Mammary epithelial cell (primary cell): ENCODE data around the gene RAB11FIP5.

ENCODE experiments used
- CTCF ChIP-seq, 2 donors: IDR thresholded peaks in 1 of 2; conservative IDR thresholded peaks in 1 of 2; 2 replicates each; pipeline ENCODE4 v1.5.1; 2011 to 2012; ENCODE audit warnings: inconsistent platforms in 2 of 2, low read length in 2 of 2, mild to moderate bottlenecking in 2 of 2, control low read depth in 1 of 2, low read depth in 1 of 2; ENCODE audit not compliant: insufficient read depth in 1 of 2; ENCODE audit errors: extremely low read depth in 1 of 2
- EZH2 ChIP-seq: IDR thresholded peaks from 2 replicates; pipeline ENCODE4 v1.6.1; 2012; ENCODE audit warnings: low read length, inconsistent platforms, borderline replicate concordance

GRCh38 chr2:73043929-73044832 is 68.6 kb downstream of the RAB11FIP5 start:
- no peak for TF ChIP-seq CTCF (conservative IDR thresholded peaks at IDR 0.05 in 1 of 2, IDR thresholded peaks at IDR 0.05 in 1 of 2; ENCODE audit: extremely low read depth in 1 of 2, insufficient read depth in 1 of 2, low read depth in 1 of 2, low read length in 2 of 2)
- TF ChIP-seq EZH2 = no peak
